Hepatocyte (in vitro differentiated cells): ENCODE data around the gene YJEFN3. TPM values are rescaled to one million over a fixed set of nuclear protein-coding genes. Genes with fewer than 3 reads are reported as not detected.

Experiments used
- DNase-seq: peaks from one replicate; pipeline ENCODE4 v3.0.0-alpha.2; 2016; ENCODE audit warnings: low spot score
- H2AFZ ChIP-seq: fragments of 200-600 bp; sonication (generic); 2 replicates; pipeline ENCODE4 v1.6.0; 2016; ENCODE audit warnings: antibody characterized with exemption, mild to moderate bottlenecking
- H3K27ac ChIP-seq: fragments of 200-600 bp; sonication (generic); 2 replicates; pipeline ENCODE4 v1.5.1; 2016; ENCODE audit warnings: mild to moderate bottlenecking
- H3K27me3 ChIP-seq: fragments of 200-600 bp; sonication (generic); 2 replicates; pipeline ENCODE4 v1.6.1; 2016
- H3K36me3 ChIP-seq: fragments of 200-600 bp; sonication (generic); replicated peaks from 2 replicates; pipeline ENCODE4 v1.5.1; 2016; ENCODE audit warnings: low read depth; ENCODE audit not compliant: insufficient read depth
- H3K4me1 ChIP-seq: fragments of 200-600 bp; sonication (generic); 2 replicates; pipeline ENCODE4 v1.5.1; 2016; ENCODE audit warnings: mild to moderate bottlenecking, moderate library complexity; ENCODE audit not compliant: insufficient read depth
- H3K4me2 ChIP-seq: fragments of 200-600 bp; sonication (generic); 2 replicates; pipeline ENCODE4 v1.6.0; 2016
- H3K4me3 ChIP-seq: fragments of 200-600 bp; sonication (generic); 2 replicates; pipeline ENCODE4 v1.5.1; 2016; ENCODE audit warnings: mild to moderate bottlenecking
- H3K79me2 ChIP-seq: fragments of 200-600 bp; sonication (generic); 2 replicates; pipeline ENCODE4 v1.6.0; 2017; ENCODE audit warnings: mild to moderate bottlenecking
- H3K9me2 ChIP-seq: fragments of 200-600 bp; sonication (generic); replicated peaks from 2 replicates; pipeline ENCODE4 v1.6.0; 2017; ENCODE audit warnings: mild to moderate bottlenecking; ENCODE audit not compliant: insufficient read depth
- H3K9me3 ChIP-seq: fragments of 200-600 bp; sonication (generic); 2 replicates; pipeline ENCODE4 v1.5.1; 2016; ENCODE audit warnings: low read depth, mild to moderate bottlenecking
- H4K20me1 ChIP-seq: fragments of 200-600 bp; sonication (generic); 2 replicates; pipeline ENCODE4 v1.6.0; 2016; ENCODE audit warnings: mild to moderate bottlenecking; ENCODE audit not compliant: insufficient read depth, poor library complexity, severe bottlenecking
- CTCF ChIP-seq: fragments of 200-600 bp; sonication (generic); IDR thresholded peaks from 2 replicates; pipeline ENCODE4 v1.5.1; 2016; ENCODE audit warnings: antibody characterized with exemption, mild to moderate bottlenecking; ENCODE audit not compliant: poor library complexity
- EZH2 ChIP-seq: fragments of 200-600 bp; sonication (generic); IDR thresholded peaks from 2 replicates; pipeline ENCODE4 v1.6.1; 2016; ENCODE audit warnings: antibody characterized with exemption, mild to moderate bottlenecking, borderline replicate concordance
- EZH2phosphoT487 ChIP-seq: fragments of 200-600 bp; sonication (generic); IDR thresholded peaks from one replicate; pipeline ENCODE4 v1.6.1; 2018; ENCODE audit warnings: antibody characterized with exemption, mild to moderate bottlenecking, low read depth, moderate library complexity; ENCODE audit not compliant: unreplicated experiment, severe bottlenecking
- WGBS: methylation state at CpG from one replicate; pipeline ENCODE4 v1.1.6; 2016; ENCODE audit warnings: low lambda C conversion rate; ENCODE audit errors: missing lambda C conversion rate; 5-methylcytosine and 5-hydroxymethylcytosine counted together
- polyA plus RNA-seq: library from polyadenylated mRNA; unstranded; fragments of >200 nt; fragmentation: Nextera tagmentation; extraction: Ambion mirVana; gene quantifications from 2 replicates; pipeline ENCODE4 v1.2.1, GENCODE V29; 2016
- total RNA-seq: library from RNA; depleted of rRNA; stranded (reverse); fragments of >200 nt; gene quantifications from 2 replicates; pipeline ENCODE4 v1.2.3, GENCODE V29; 2014

Gene YJEFN3
- total and polyA plus RNA-seq, 2 experiments from 2014 or later = 3.0 to 12.5 TPM

GRCh38 chr19:19581391-19581790, 52.7 kb downstream of the YJEFN3 start:
- no peak overlapping the region for H3K4me3 ChIP-seq
- H3K9me3 ChIP-seq = no peaks in the 10 kb centered on the region
- no peaks in the 10 kb centered on the region for H3K79me2 ChIP-seq
- no peak overlapping the region for H3K27ac ChIP-seq
- no peak overlapping the region for H2AFZ ChIP-seq
- no peaks in the 10 kb centered on the region for H3K9me2 ChIP-seq
- H4K20me1 ChIP-seq = no peaks in the 10 kb centered on the region
- H3K27me3 ChIP-seq = no peaks in the 10 kb centered on the region
- no peak for DNase-seq
- H3K4me2 ChIP-seq = no peak overlapping the region
- no peaks in the 10 kb centered on the region for H3K4me1 ChIP-seq
- no peaks in the 10 kb centered on the region for H3K36me3 ChIP-seq
- WGBS = 93% methylated on average over 13 of the region's 13 CpGs
- TF ChIP-seq CTCF (no peak), EZH2 (no peak), EZH2phosphoT487 (no peak)

GRCh38 chr19:19582471-19582870, 53.8 kb downstream of the YJEFN3 start:
- TF ChIP-seq EZH2 = no peak
- TF ChIP-seq CTCF = no peak
- no peak for TF ChIP-seq EZH2phosphoT487
- WGBS = 90% methylated on average over 6 of the region's 6 CpGs
- no peaks in the 10 kb centered on the region for H4K20me1 ChIP-seq

GRCh38 chr19:19584356-19584755, 55.6 kb downstream of the YJEFN3 start:
- no peak for TF ChIP-seq EZH2phosphoT487
- TF ChIP-seq EZH2 = no peak
- no peak for TF ChIP-seq CTCF
- Histone ChIP-seq H3K79me2 (no peaks in the 10 kb centered on the region), H4K20me1 (no peaks in the 10 kb centered on the region), H2AFZ (no peak overlapping the region), H3K36me3 (no peaks in the 10 kb centered on the region), H3K4me1 (no peaks in the 10 kb centered on the region), H3K9me3 (no peaks in the 10 kb centered on the region), H3K9me2 (no peaks in the 10 kb centered on the region), H3K27ac (no peak overlapping the region), H3K4me2 (no peak overlapping the region), H3K4me3 (no peak overlapping the region), H3K27me3 (no peaks in the 10 kb centered on the region)
- 94% methylated on average over 6 of the region's 6 CpGs for WGBS
- DNase-seq = no peak

More at GRCh38 chr19:19582471-19582870, 53.8 kb downstream of the YJEFN3 start:
- H3K4me2 ChIP-seq = no peak overlapping the region
- no peak overlapping the region for H3K4me3 ChIP-seq
- no peaks in the 10 kb centered on the region for H3K9me2 ChIP-seq
- no peaks in the 10 kb centered on the region for H3K79me2 ChIP-seq
- no peaks in the 10 kb centered on the region for H3K27me3 ChIP-seq
- no peak for DNase-seq
- H2AFZ ChIP-seq = no peak overlapping the region
- H3K4me1 ChIP-seq = no peaks in the 10 kb centered on the region
- H3K36me3 ChIP-seq = no peaks in the 10 kb centered on the region
- no peak overlapping the region for H3K27ac ChIP-seq
- H3K9me3 ChIP-seq = no peaks in the 10 kb centered on the region

Other genes starting within 250 kb of the YJEFN3 start
- gene SUGP1, start 208.4 kb upstream of the YJEFN3 start, total RNA-seq = 13.1 and 25.8 TPM in 2 replicates
- gene SUGP1, start 208.4 kb upstream of the YJEFN3 start, polyA plus RNA-seq = 43.7 and 57.4 TPM in 2 replicates
- gene MAU2, start 208.1 kb upstream of the YJEFN3 start, total RNA-seq = 21.2 and 31.8 TPM in 2 replicates
- 25.3 and 29.0 TPM in 2 replicates for gene MAU2, start 208.1 kb upstream of the YJEFN3 start, polyA plus RNA-seq
- gene GATAD2A, start 123.2 kb upstream of the YJEFN3 start, total RNA-seq = 28.0 and 35.7 TPM in 2 replicates
- gene GATAD2A, start 123.2 kb upstream of the YJEFN3 start, polyA plus RNA-seq = 31.4 and 35.3 TPM in 2 replicates
- 0.87 and 1.1 TPM in 2 replicates for gene TSSK6, start 13.4 kb upstream of the YJEFN3 start, total RNA-seq
- gene TSSK6, start 13.4 kb upstream of the YJEFN3 start, polyA plus RNA-seq = 1.3 TPM in 1 of 2 replicates, not detected in the other
- gene NDUFA13, start 12.7 kb upstream of the YJEFN3 start, total RNA-seq = 46.3 and 80.4 TPM in 2 replicates
- 598 and 615 TPM in 2 replicates for gene NDUFA13, start 12.7 kb upstream of the YJEFN3 start, polyA plus RNA-seq
- gene CILP2, start 9.4 kb downstream of the YJEFN3 start, total RNA-seq = 5.4 and 5.7 TPM in 2 replicates
- 16.5 and 22.5 TPM in 2 replicates for gene CILP2, start 9.4 kb downstream of the YJEFN3 start, polyA plus RNA-seq
- 0.64 and 3.2 TPM in 2 replicates for gene PBX4, start 89.8 kb downstream of the YJEFN3 start, total RNA-seq
- gene PBX4, start 89.8 kb downstream of the YJEFN3 start, polyA plus RNA-seq = 2.5 and 4.3 TPM in 2 replicates
- 11.5 and 20.1 TPM in 2 replicates for gene LPAR2, start 99.3 kb downstream of the YJEFN3 start, total RNA-seq
- gene LPAR2, start 99.3 kb downstream of the YJEFN3 start, polyA plus RNA-seq = 33.1 and 42.6 TPM in 2 replicates
- gene GMIP, start 114.7 kb downstream of the YJEFN3 start, total RNA-seq = 4.5 and 5.6 TPM in 2 replicates
- gene GMIP, start 114.7 kb downstream of the YJEFN3 start, polyA plus RNA-seq = 11.4 and 13.0 TPM in 2 replicates
- gene ATP13A1, start 134.8 kb downstream of the YJEFN3 start, total RNA-seq = 53.0 and 113 TPM in 2 replicates
- 92.0 and 97.5 TPM in 2 replicates for gene ATP13A1, start 134.8 kb downstream of the YJEFN3 start, polyA plus RNA-seq
- gene ZNF101, start 139.9 kb downstream of the YJEFN3 start, total RNA-seq = 3.3 and 5.9 TPM in 2 replicates
- 3.6 and 5.1 TPM in 2 replicates for gene ZNF101, start 139.9 kb downstream of the YJEFN3 start, polyA plus RNA-seq
- gene ZNF14, start 204.2 kb downstream of the YJEFN3 start, total RNA-seq = 7.3 and 7.5 TPM in 2 replicates
- 3.9 and 4.6 TPM in 2 replicates for gene ZNF14, start 204.2 kb downstream of the YJEFN3 start, polyA plus RNA-seq